ENCODE measurements around the gene TMEM63C.

DNA sequence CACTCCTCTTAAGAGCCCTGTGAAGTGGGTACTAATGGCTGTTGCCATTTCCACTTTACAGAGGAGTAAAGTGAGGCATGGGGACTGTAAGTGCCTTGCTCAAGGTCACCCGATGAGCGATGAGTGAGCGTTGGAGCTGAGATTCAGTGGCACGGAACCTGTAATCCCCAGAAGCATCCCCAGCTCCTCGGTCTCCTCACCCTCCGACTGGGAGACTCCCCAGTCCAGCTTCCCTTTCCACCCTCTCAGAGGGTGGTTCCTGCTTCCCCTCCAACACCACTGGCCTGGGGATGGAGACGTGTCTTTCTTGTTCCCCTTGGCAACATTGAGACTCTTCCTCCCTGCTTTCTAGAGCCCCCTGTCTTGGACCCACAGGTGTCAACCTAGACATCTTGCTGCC lies 32.6 kb downstream of the TMEM63C start:
- TF ChIP-seq, protein P1, sequence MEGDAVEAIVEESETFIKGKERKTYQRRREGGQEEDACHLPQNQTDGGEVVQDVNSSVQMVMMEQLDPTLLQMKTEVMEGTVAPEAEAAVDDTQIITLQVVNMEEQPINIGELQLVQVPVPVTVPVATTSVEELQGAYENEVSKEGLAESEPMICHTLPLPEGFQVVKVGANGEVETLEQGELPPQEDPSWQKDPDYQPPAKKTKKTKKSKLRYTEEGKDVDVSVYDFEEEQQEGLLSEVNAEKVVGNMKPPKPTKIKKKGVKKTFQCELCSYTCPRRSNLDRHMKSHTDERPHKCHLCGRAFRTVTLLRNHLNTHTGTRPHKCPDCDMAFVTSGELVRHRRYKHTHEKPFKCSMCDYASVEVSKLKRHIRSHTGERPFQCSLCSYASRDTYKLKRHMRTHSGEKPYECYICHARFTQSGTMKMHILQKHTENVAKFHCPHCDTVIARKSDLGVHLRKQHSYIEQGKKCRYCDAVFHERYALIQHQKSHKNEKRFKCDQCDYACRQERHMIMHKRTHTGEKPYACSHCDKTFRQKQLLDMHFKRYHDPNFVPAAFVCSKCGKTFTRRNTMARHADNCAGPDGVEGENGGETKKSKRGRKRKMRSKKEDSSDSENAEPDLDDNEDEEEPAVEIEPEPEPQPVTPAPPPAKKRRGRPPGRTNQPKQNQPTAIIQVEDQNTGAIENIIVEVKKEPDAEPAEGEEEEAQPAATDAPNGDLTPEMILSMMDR (IDR thresholded peaks at IDR 0.05) = no peak
- TF ChIP-seq POLR2A (IDR thresholded peaks at IDR 0.05) (no peak), EP300 (IDR thresholded peaks at IDR 0.05) (no peak)
